CD4-positive, alpha-beta T cell (primary cell): Measurements from ENCODE around the gene ARHGAP10. TPM values are rescaled to one million over a fixed set of nuclear protein-coding genes. Genes with fewer than 3 reads are reported as not detected.

Source experiments
- ATAC-seq: fragments of 200-7000 bp; cut with Tn5 transposase; one replicate; pipeline ENCODE4 v1.10.0; 2022; ENCODE audit warnings: mild to moderate bottlenecking; ENCODE audit not compliant: poor library complexity
- CTCF ChIA-PET: fragments of 350-600 bp; sonication (Branson Sonifier 250); formaldehyde crosslinking; loops from one replicate; lab custom pipeline; 2021; ENCODE audit warnings: antibody characterized with exemption, inconsistent platforms; lab: Charles Lee
- POLR2A ChIA-PET: fragments of 350-600 bp; sonication (Branson Sonifier 250); formaldehyde crosslinking; loops from one replicate; lab custom pipeline; 2021; ENCODE audit warnings: antibody characterized with exemption, inconsistent platforms; lab: Charles Lee
- DNase-seq, 14 experiments: peaks; one replicate each; pipeline ENCODE4 v3.0.0-alpha.2; 2013 to 2020; ENCODE audit warnings: mixed read lengths in 2 of 14
- H3K27ac ChIP-seq, 2 donors: one replicate each; pipeline versions ENCODE4 v1.5.1 to v1.7.0; 2013; ENCODE audit warnings: low read length in 2 of 2, low read depth in 1 of 2, mild to moderate bottlenecking in 1 of 2
- H3K27me3 ChIP-seq, 2 experiments: 1 replicate in 1 of 2; 2 replicates in 1 of 2; pipeline versions ENCODE4 v1.6.1 to v1.7.0; 2013; ENCODE audit warnings: low read length in 2 of 2, control low read depth in 1 of 2, mild to moderate bottlenecking in 1 of 2, moderate library complexity in 1 of 2; ENCODE audit not compliant: insufficient read depth in 2 of 2, control insufficient read depth in 1 of 2
- H3K36me3 ChIP-seq: one replicate; pipeline ENCODE4 v1.6.1; 2013; ENCODE audit warnings: low read length, control low read depth; ENCODE audit not compliant: insufficient read depth
- H3K4me1 ChIP-seq: one replicate; pipeline ENCODE4 v1.6.1; 2013; ENCODE audit warnings: low read length, control low read depth; ENCODE audit not compliant: insufficient read depth
- H3K4me3 ChIP-seq: one replicate; pipeline ENCODE4 v1.5.1; 2013; ENCODE audit warnings: mild to moderate bottlenecking, low read length, moderate library complexity
- H3K9me3 ChIP-seq, 2 experiments: 1 replicate in 1 of 2; 2 replicates in 1 of 2; pipeline versions ENCODE4 v1.6.1 to v1.7.0; 2013; ENCODE audit warnings: low read length in 2 of 2, mild to moderate bottlenecking in 2 of 2, control low read depth in 1 of 2, moderate library complexity in 1 of 2; ENCODE audit not compliant: control insufficient read depth in 1 of 2, insufficient read depth in 1 of 2
- H3K27ac Mint-ChIP-seq: one replicate; pipeline ENCODE4 v1.8.0; 2020; ENCODE audit warnings: mixed read lengths
- H3K27me3 Mint-ChIP-seq: one replicate; pipeline ENCODE4 v1.8.0; 2021; ENCODE audit warnings: mixed read lengths
- H3K36me3 Mint-ChIP-seq: one replicate; pipeline ENCODE4 v1.8.0; 2021; ENCODE audit warnings: low read depth, mixed read lengths
- H3K4me1 Mint-ChIP-seq: one replicate; pipeline ENCODE4 v1.8.0; 2021; ENCODE audit warnings: low read depth, mixed read lengths
- H3K4me3 Mint-ChIP-seq: one replicate; pipeline ENCODE4 v1.8.0; 2020; ENCODE audit warnings: mild to moderate bottlenecking, mixed read lengths
- H3K9me3 Mint-ChIP-seq: one replicate; pipeline ENCODE4 v1.8.0; 2020; ENCODE audit warnings: mixed read lengths
- intact Hi-C, 2 experiments: fragments of 100-400 bp; cut with DNase I in 1 of 2; cut with micrococcal nuclease in 1 of 2; formaldehyde crosslinking; loops; one replicate each; pipeline versions ENCODE4 v1.15.1 to v1.9.0; 2023 to 2025; cut with DNase I, micrococcal nuclease
- total RNA-seq, 174 experiments: library from RNA in 2 of 174; stranded (reverse) in 2 of 174; gene quantifications; one replicate each; pipeline ENCODE4 v1.2.3 and lab custom pipeline; 2021 to 2026
- TF ChIP-seq, protein P1 (sequence below): fragments of 200-600 bp; IDR thresholded peaks from one replicate; pipeline ENCODE4 v1.8.0; 2022; ENCODE audit warnings: antibody characterized with exemption, mild to moderate bottlenecking

ARHGAP10 gene
- total RNA-seq, 2 experiments from 2014 or later: 5.6 to 5.7 TPM

DNA sequence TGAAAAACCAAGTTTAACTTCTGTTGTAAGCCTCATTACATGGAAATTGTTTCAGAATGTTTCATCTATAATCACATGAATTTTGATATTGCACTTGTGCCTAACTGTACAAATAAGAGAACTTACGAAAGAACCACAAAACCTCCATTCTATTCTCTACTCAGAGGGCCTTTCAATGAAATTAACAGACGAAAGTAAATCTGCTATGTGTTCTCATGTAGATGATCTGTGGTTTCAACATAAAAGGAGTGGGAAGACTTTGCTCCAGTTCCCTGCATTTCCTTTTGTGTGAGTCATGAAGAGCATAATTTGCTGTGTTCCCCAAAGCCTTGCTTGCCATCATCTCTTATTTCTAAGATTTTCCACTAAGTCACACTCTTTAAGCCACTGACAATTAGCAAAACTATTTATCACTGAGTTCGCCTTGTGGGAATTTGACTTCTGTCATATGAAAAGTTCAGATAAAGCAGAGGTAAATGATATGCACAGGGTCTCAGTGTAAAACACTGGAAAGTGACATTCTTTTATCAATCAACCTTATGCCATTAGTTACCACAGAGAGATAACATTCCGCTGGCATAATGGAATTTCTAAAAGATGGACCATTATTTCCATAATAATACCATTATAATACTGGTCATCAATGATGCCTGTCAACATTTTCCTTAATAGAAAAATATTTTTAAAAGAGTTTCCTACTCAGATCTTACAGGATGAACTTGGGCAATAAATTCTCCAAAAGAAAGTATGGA, 380.5 kb downstream of the ARHGAP10 start:
- Mint-ChIP-seq H3K36me3 (peaks cover 93% of the 10 kb centered on the region), H3K27me3 (no peaks in the 10 kb centered on the region), H3K27ac (peak overlapping the region; percentile 45), H3K4me1 (peaks cover 48% of the 10 kb centered on the region), H3K9me3 (no peaks in the 10 kb centered on the region), H3K4me3 (no peak overlapping the region)
- ATAC-seq (no peak), DNase-seq (no peak)
- Histone ChIP-seq H3K36me3 (peaks cover 43% of the 10 kb centered on the region), H3K27ac (no peak overlapping the region), H3K4me1 (no peaks in the 10 kb centered on the region), H3K27me3 (no peaks in the 10 kb centered on the region), H3K4me3 (no peak overlapping the region), H3K9me3 (no peaks in the 10 kb centered on the region)
- ChIA-PET CTCF (no interaction called here), POLR2A (no interaction called here)
- intact Hi-C loops: no loop called here
- TF ChIP-seq, protein P1, sequence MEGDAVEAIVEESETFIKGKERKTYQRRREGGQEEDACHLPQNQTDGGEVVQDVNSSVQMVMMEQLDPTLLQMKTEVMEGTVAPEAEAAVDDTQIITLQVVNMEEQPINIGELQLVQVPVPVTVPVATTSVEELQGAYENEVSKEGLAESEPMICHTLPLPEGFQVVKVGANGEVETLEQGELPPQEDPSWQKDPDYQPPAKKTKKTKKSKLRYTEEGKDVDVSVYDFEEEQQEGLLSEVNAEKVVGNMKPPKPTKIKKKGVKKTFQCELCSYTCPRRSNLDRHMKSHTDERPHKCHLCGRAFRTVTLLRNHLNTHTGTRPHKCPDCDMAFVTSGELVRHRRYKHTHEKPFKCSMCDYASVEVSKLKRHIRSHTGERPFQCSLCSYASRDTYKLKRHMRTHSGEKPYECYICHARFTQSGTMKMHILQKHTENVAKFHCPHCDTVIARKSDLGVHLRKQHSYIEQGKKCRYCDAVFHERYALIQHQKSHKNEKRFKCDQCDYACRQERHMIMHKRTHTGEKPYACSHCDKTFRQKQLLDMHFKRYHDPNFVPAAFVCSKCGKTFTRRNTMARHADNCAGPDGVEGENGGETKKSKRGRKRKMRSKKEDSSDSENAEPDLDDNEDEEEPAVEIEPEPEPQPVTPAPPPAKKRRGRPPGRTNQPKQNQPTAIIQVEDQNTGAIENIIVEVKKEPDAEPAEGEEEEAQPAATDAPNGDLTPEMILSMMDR: no peak

DNA sequence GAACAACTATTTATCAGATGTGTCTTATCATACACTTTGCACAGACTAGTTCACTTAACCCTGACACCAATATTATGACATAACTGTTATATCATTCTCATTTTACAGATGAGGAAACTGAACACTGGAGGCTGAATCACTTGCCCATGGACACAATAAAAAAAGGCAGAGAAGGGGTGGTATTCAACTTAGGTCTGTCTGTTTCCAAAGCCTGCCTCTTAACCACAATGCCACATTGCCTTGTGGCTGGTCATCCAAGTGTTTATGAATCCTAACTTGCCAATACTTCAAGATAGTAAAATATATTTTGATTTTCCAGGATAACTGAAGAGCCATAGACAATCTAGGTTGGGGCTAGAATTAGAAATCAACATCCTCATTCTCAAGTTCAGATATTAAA, 382.5 kb downstream of the ARHGAP10 start:
- Histone ChIP-seq H3K27ac (no peak overlapping the region), H3K36me3 (peaks cover 44% of the 10 kb centered on the region), H3K9me3 (no peaks in the 10 kb centered on the region), H3K4me3 (no peak overlapping the region), H3K27me3 (no peaks in the 10 kb centered on the region), H3K4me1 (no peaks in the 10 kb centered on the region)
- Mint-ChIP-seq H3K4me1 (peaks cover 65% of the 10 kb centered on the region), H3K36me3 (peaks cover 93% of the 10 kb centered on the region), H3K9me3 (no peaks in the 10 kb centered on the region), H3K27me3 (no peaks in the 10 kb centered on the region), H3K27ac (no peak overlapping the region), H3K4me3 (no peak overlapping the region)
- ChIA-PET POLR2A (no interaction called here), CTCF (no interaction called here)
- DNase-seq (no peak), ATAC-seq (no peak)
- intact Hi-C loops: no loop called here
- TF ChIP-seq, protein P1: no peak

DNA sequence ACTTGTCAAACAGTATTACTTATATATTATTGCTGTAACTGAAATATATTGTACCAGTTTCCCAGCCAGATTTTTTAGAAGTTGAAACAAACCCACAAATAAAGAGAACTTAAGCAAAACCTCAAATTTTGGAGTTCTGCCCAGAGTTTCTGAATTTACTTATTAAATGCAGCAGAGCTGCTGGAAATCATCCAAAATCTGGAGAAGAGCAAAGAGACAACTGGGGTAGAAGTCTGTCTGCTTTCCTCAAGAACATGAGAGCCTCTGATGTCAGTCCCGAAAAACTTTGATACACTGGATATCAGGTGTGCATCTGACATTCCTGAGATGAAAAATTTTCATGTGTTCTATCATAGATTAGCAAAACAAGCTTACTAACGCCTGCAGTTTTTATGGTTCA, 384.4 kb downstream of the ARHGAP10 start:
- no peak for ATAC-seq
- H3K9me3 ChIP-seq: no peaks in the 10 kb centered on the region
- Mint-ChIP-seq H3K27me3 (no peaks in the 10 kb centered on the region), H3K9me3 (no peaks in the 10 kb centered on the region), H3K4me3 (no peak overlapping the region), H3K36me3 (peaks cover 93% of the 10 kb centered on the region), H3K27ac (peak overlapping the region; percentile 53), H3K4me1 (peaks cover 65% of the 10 kb centered on the region)
- H3K36me3 ChIP-seq: peaks cover 42% of the 10 kb centered on the region
- TF ChIP-seq, protein P1: no peak
- DNase-seq: no peak
- no peaks in the 10 kb centered on the region for H3K4me1 ChIP-seq
- POLR2A ChIA-PET: no interaction called here
- H3K4me3 ChIP-seq: no peak overlapping the region
- H3K27me3 ChIP-seq: no peaks in the 10 kb centered on the region
- intact Hi-C loops: no loop called here
- CTCF ChIA-PET: no interaction called here
- H3K27ac ChIP-seq: no peak overlapping the region
